ENCODE data around the gene C5. TPM values are rescaled to one million over a fixed set of nuclear protein-coding genes. Genes with fewer than 3 reads are reported as not detected.

C5 gene
- total RNA-seq, 2 donors from 2014 or later = 59.5 to 96.6 TPM

- Histone ChIP-seq H3K4me3 (ENCODE audit: low read length) (peak overlapping the region; percentile 64), H3K36me3 (ENCODE audit: control insufficient read depth, insufficient read depth, low read length) (no peaks in the 10 kb centered on the region), H3K9me3 (ENCODE audit: control insufficient read depth, low read length) (no peaks in the 10 kb centered on the region), H3K27ac (ENCODE audit: low read depth, low read length) (no peak overlapping the region), H3K27me3 (ENCODE audit: control insufficient read depth, insufficient read depth, low read length, poor library complexity, severe bottlenecking) (peaks cover 12% of the 10 kb centered on the region), H3K9ac (ENCODE audit: extremely low read depth, low read length, poor library complexity, severe bottlenecking) (no peak overlapping the region), H3K4me1 (ENCODE audit: control insufficient read depth, insufficient read depth, low read length) (peaks cover 18% of the 10 kb centered on the region)
- DNase-seq = no peak
- peak overlapping the region; percentile 60 for H3K4me3 Mint-ChIP-seq
- 32 to 46% methylated on average over 21 to 26 of the region's 26 CpGs for WGBS, 2 experiments (ENCODE audit: insufficient coverage in 1 of 2, insufficient read length in 1 of 2)
- TF ChIP-seq CTCF (conservative IDR thresholded peaks at IDR 0.05) = no peak
- peaks cover 25% of the 10 kb centered on the region for H3K4me1 Mint-ChIP-seq
- H3K27me3 Mint-ChIP-seq (ENCODE audit: insufficient read depth) = peaks cover 26% of the 10 kb centered on the region
- no peaks in the 10 kb centered on the region for H3K36me3 Mint-ChIP-seq (ENCODE audit: low read depth)
- H3K9me3 Mint-ChIP-seq = no peaks in the 10 kb centered on the region
- H3K27ac Mint-ChIP-seq = no peak overlapping the region
Measured at GRCh38 chr9:120929229-120929791, 120.8 kb downstream of the C5 start.

GRCh38 chr9:120928483-120929228 is 121.4 kb downstream of the C5 start:
- Mint-ChIP-seq H3K4me3 (peak overlapping the region; percentile 60), H3K36me3 (ENCODE audit: low read depth) (no peaks in the 10 kb centered on the region), H3K27ac (no peak overlapping the region), H3K27me3 (ENCODE audit: insufficient read depth) (peaks cover 22% of the 10 kb centered on the region), H3K9me3 (no peaks in the 10 kb centered on the region), H3K4me1 (peaks cover 25% of the 10 kb centered on the region)
- Histone ChIP-seq H3K4me3 (ENCODE audit: low read length) (peak overlapping the region; percentile 64), H3K9me3 (ENCODE audit: control insufficient read depth, low read length) (no peaks in the 10 kb centered on the region), H3K36me3 (ENCODE audit: control insufficient read depth, insufficient read depth, low read length) (no peaks in the 10 kb centered on the region), H3K9ac (ENCODE audit: extremely low read depth, low read length, poor library complexity, severe bottlenecking) (no peak overlapping the region), H3K4me1 (ENCODE audit: control insufficient read depth, insufficient read depth, low read length) (peaks cover 18% of the 10 kb centered on the region), H3K27me3 (ENCODE audit: control insufficient read depth, insufficient read depth, low read length, poor library complexity, severe bottlenecking) (peaks cover 12% of the 10 kb centered on the region), H3K27ac (ENCODE audit: low read depth, low read length) (no peak overlapping the region)
- WGBS, 2 experiments (ENCODE audit: insufficient coverage in 1 of 2, insufficient read length in 1 of 2) = 4 to 9% methylated on average over 5 to 73 of the region's 73 CpGs
- peak; percentile 48 for TF ChIP-seq CTCF (conservative IDR thresholded peaks at IDR 0.05)
- DNase-seq = peak; percentile 89

- Histone ChIP-seq H3K27ac (ENCODE audit: low read depth, low read length) (no peak overlapping the region), H3K4me3 (ENCODE audit: low read length) (peak overlapping the region; percentile 64), H3K27me3 (ENCODE audit: control insufficient read depth, insufficient read depth, low read length, poor library complexity, severe bottlenecking) (peaks cover 12% of the 10 kb centered on the region), H3K4me1 (ENCODE audit: control insufficient read depth, insufficient read depth, low read length) (peaks cover 18% of the 10 kb centered on the region), H3K9me3 (ENCODE audit: control insufficient read depth, low read length) (no peaks in the 10 kb centered on the region), H3K36me3 (ENCODE audit: control insufficient read depth, insufficient read depth, low read length) (no peaks in the 10 kb centered on the region), H3K9ac (ENCODE audit: extremely low read depth, low read length, poor library complexity, severe bottlenecking) (no peak overlapping the region)
- peak; percentile 72 for DNase-seq
- H3K4me1 Mint-ChIP-seq = peaks cover 25% of the 10 kb centered on the region
- H3K27me3 Mint-ChIP-seq (ENCODE audit: insufficient read depth) = peaks cover 16% of the 10 kb centered on the region
- H3K36me3 Mint-ChIP-seq (ENCODE audit: low read depth) = no peaks in the 10 kb centered on the region
- WGBS, 2 experiments (ENCODE audit: insufficient coverage in 1 of 2, insufficient read length in 1 of 2) = 75 to 77% methylated on average over 14 of the region's 14 CpGs
- no peaks in the 10 kb centered on the region for H3K9me3 Mint-ChIP-seq
- no peak overlapping the region for H3K27ac Mint-ChIP-seq
- no peak for TF ChIP-seq CTCF (conservative IDR thresholded peaks at IDR 0.05)
- H3K4me3 Mint-ChIP-seq = peak overlapping the region; percentile 60
Measured at GRCh38 chr9:120928015-120928482, 122.0 kb downstream of the C5 start.

Data from endodermal cell (in vitro differentiated cells).